Measurements from ENCODE around the gene XPO4.
A peak's percentile ranks its signal among the peaks of the same experiment; 100 is the strongest.
"Not testable (repeated sequence)": the region's sequence is repeated elsewhere in the genome, so short reads cannot be mapped to it uniquely, and the experiment has no call there.

XPO4 gene

GRCh38 chr13:20780317-20780716 lies 122.2 kb downstream of the XPO4 start:
- DNase-seq: no peak

GRCh38 chr13:20779405-20779804 lies 123.1 kb downstream of the XPO4 start:
- DNase-seq: no peak

- no peak for DNase-seq
Observed at GRCh38 chr13:20778311-20778710, 124.2 kb downstream of the XPO4 start.

GRCh38 chr13:20776751-20777150 lies 125.8 kb downstream of the XPO4 start:
- DNase-seq: no peak

GRCh38 chr13:20775961-20776360 lies 126.6 kb downstream of the XPO4 start:
- no peak for DNase-seq

GRCh38 chr13:20774746-20775145 lies 127.8 kb downstream of the XPO4 start:
- DNase-seq: no peak

GRCh38 chr13:20773194-20774080 lies 129.1 kb downstream of the XPO4 start, which contains the start of gene EEF1AKMT1:
Gene EEF1AKMT1, minus strand, starts transcription at chr13:20773961. Its CDS starts 16,363 bp downstream, at chr13:20757598.
- DNase-seq: peak; percentile 84 to 89

- no peak for DNase-seq
Observed at GRCh38 chr13:20772401-20773131, 130.0 kb downstream of the XPO4 start.

- DNase-seq: no peak
Observed at GRCh38 chr13:20769834-20770233, 132.7 kb downstream of the XPO4 start.

GRCh38 chr13:20769091-20769490 lies 133.5 kb downstream of the XPO4 start:
- DNase-seq: no peak

GRCh38 chr13:20767309-20767943 lies 135.1 kb downstream of the XPO4 start:
- no peak for DNase-seq

GRCh38 chr13:20760872-20761271 lies 141.7 kb downstream of the XPO4 start:
- DNase-seq: no peak

GRCh38 chr13:20754009-20754408 lies 148.5 kb downstream of the XPO4 start:
- DNase-seq: no peak

- DNase-seq: no peak
Observed at GRCh38 chr13:20749377-20749776, 153.2 kb downstream of the XPO4 start.

GRCh38 chr13:20743830-20744404 lies 158.6 kb downstream of the XPO4 start:
- not testable (repeated sequence) for DNase-seq

GRCh38 chr13:20740021-20740420 lies 162.5 kb downstream of the XPO4 start:
- no peak for DNase-seq

GRCh38 chr13:20738616-20739015 lies 163.9 kb downstream of the XPO4 start:
- no peak for DNase-seq

GRCh38 chr13:20729633-20730585 lies 172.6 kb downstream of the XPO4 start:
- no peak for DNase-seq

GRCh38 chr13:20728579-20729311 lies 173.8 kb downstream of the XPO4 start:
- no peak for DNase-seq

- no peak for DNase-seq
Observed at GRCh38 chr13:20727856-20728255, 174.7 kb downstream of the XPO4 start.

Measured in NCI-H2081 (cell line).